GM18499 (cell line): ENCODE data around the gene BAK1.

Experiments
- ATAC-seq: cut with Tn5 transposase; IDR thresholded peaks from one replicate; pipeline ENCODE4 v1.9.1; 2021; ENCODE audit warnings: moderate number of reproducible peaks; ENCODE audit not compliant: insufficient read depth, unreplicated experiment

Gene BAK1

GRCh38 chr6:33579828-33580714, at the start of gene BAK1:
BAK1 (minus strand) TSS chr6:33580276; CDS start chr6:33577604, 2,672 bp downstream.
- peak; percentile 48 for ATAC-seq

GRCh38 chr6:33628401-33628964, 48.4 kb upstream of the BAK1 start:
- no peak for ATAC-seq

GRCh38 chr6:33627876-33628275, 47.8 kb upstream of the BAK1 start:
- no peak for ATAC-seq

- ATAC-seq: no peak
Observed at GRCh38 chr6:33624856-33625255, 44.8 kb upstream of the BAK1 start.

GRCh38 chr6:33623895-33624381, 43.9 kb upstream of the BAK1 start:
- no peak for ATAC-seq

GRCh38 chr6:33622456-33623431, 42.7 kb upstream of the BAK1 start:
- ATAC-seq: no peak

GRCh38 chr6:33621711-33622388, 41.8 kb upstream of the BAK1 start:
- no peak for ATAC-seq

GRCh38 chr6:33620856-33621710, 41.0 kb upstream of the BAK1 start, which contains the start of gene ITPR3:
ITPR3 (plus strand) TSS chr6:33621322; CDS start chr6:33621603, 281 bp downstream.
- ATAC-seq: no peak

GRCh38 chr6:33620158-33620855, 40.2 kb upstream of the BAK1 start:
- no peak for ATAC-seq

GRCh38 chr6:33619166-33619840, 39.2 kb upstream of the BAK1 start:
- no peak for ATAC-seq

GRCh38 chr6:33616913-33617312, 36.8 kb upstream of the BAK1 start:
- ATAC-seq: no peak

GRCh38 chr6:33616113-33616512, 36.0 kb upstream of the BAK1 start:
- no peak for ATAC-seq

GRCh38 chr6:33613795-33614168, 33.7 kb upstream of the BAK1 start:
- no peak for ATAC-seq

- no peak for ATAC-seq
Observed at GRCh38 chr6:33613146-33613794, 33.2 kb upstream of the BAK1 start.

- no peak for ATAC-seq
Observed at GRCh38 chr6:33610779-33611732, 31.0 kb upstream of the BAK1 start.

GRCh38 chr6:33610067-33610466, 30.0 kb upstream of the BAK1 start:
- ATAC-seq: no peak
